GM18951 (cell line): Measurements from ENCODE around the gene FBXW12.

Experiments
- POLR2A ChIP-seq: IDR thresholded peaks from 4 replicates; pipeline ENCODE4 v1.6.1; 2011; ENCODE audit warnings: mild to moderate bottlenecking; ENCODE audit not compliant: insufficient read length, insufficient read depth; ENCODE audit errors: extremely low read depth
- in situ Hi-C: fragments of 300-500 bp; cut with MboI; formaldehyde crosslinking; loops from one replicate; pipeline ENCODE4 v1.12.0; 2022; ENCODE audit warnings: low sequenced_read_pairs, mixed read lengths, inconsistent platforms; ENCODE audit not compliant: unreplicated experiment

The FBXW12 gene

GRCh38 chr3:48415251-48415953 lies 43.4 kb downstream of the FBXW12 start:
- no peak for TF ChIP-seq POLR2A
- in situ Hi-C loops = no loop called here

GRCh38 chr3:48416091-48416505 lies 44.1 kb downstream of the FBXW12 start:
- TF ChIP-seq POLR2A = no peak
- in situ Hi-C loops = no loop called here

- TF ChIP-seq POLR2A = no peak
- in situ Hi-C loops = no loop called here
These were observed 44.5 kb downstream of the FBXW12 start for GRCh38 chr3:48416546-48416945.

GRCh38 chr3:48417529-48418108 lies 45.6 kb downstream of the FBXW12 start:
- TF ChIP-seq POLR2A = no peak
- in situ Hi-C loops = no loop called here

GRCh38 chr3:48418140-48418539 lies 46.1 kb downstream of the FBXW12 start:
- in situ Hi-C loops = no loop called here
- TF ChIP-seq POLR2A = no peak

- in situ Hi-C loops = no loop called here
- no peak for TF ChIP-seq POLR2A
These were observed 46.6 kb downstream of the FBXW12 start for GRCh38 chr3:48418651-48419050.

- in situ Hi-C loops = no loop called here
- no peak for TF ChIP-seq POLR2A
These were observed 47.1 kb downstream of the FBXW12 start for GRCh38 chr3:48419149-48419548.

- TF ChIP-seq POLR2A = no peak
- in situ Hi-C loops = no loop called here
These were observed 47.6 kb downstream of the FBXW12 start for GRCh38 chr3:48419597-48419996.

- TF ChIP-seq POLR2A = no peak
- in situ Hi-C loops = no loop called here
These were observed 48.5 kb downstream of the FBXW12 start for GRCh38 chr3:48420561-48420960.

GRCh38 chr3:48422272-48422671 lies 50.3 kb downstream of the FBXW12 start:
- no peak for TF ChIP-seq POLR2A
- in situ Hi-C loops = no loop called here

GRCh38 chr3:48422681-48423080 lies 50.7 kb downstream of the FBXW12 start:
- no peak for TF ChIP-seq POLR2A
- in situ Hi-C loops = no loop called here

GRCh38 chr3:48423241-48423882 lies 51.3 kb downstream of the FBXW12 start:
- in situ Hi-C loops = no loop called here
- TF ChIP-seq POLR2A = no peak

GRCh38 chr3:48423883-48424695 lies 52.1 kb downstream of the FBXW12 start:
- in situ Hi-C loops = no loop called here
- no peak for TF ChIP-seq POLR2A
